ENCODE results near the gene NFKBIB.
A peak's percentile ranks its signal among the peaks of the same experiment; 100 is the strongest.
"Not testable (repeated sequence)": the region's sequence is repeated elsewhere in the genome, so short reads cannot be mapped to it uniquely, and the experiment has no call there.

Gene NFKBIB

GRCh38 chr19:38877781-38878574, 21.8 kb upstream of the NFKBIB start, which contains the start of gene RINL:
TSS of gene RINL (minus strand) at chr19:38878275. CDS start at chr19:38876742, 1,533 bp downstream.
- peak; percentile 28 for DNase-seq

- DNase-seq, result no peak
These were observed 21.0 kb upstream of the NFKBIB start for GRCh38 chr19:38878575-38879399.

- DNase-seq, result no peak
These were observed 20.4 kb upstream of the NFKBIB start for GRCh38 chr19:38879400-38879751.

GRCh38 chr19:38880076-38880881, 19.5 kb upstream of the NFKBIB start:
- DNase-seq, result no peak

GRCh38 chr19:38880882-38881609, 18.7 kb upstream of the NFKBIB start:
- no peak for DNase-seq

GRCh38 chr19:38883286-38883685, 16.5 kb upstream of the NFKBIB start:
- no peak for DNase-seq

GRCh38 chr19:38884691-38885090, 15.1 kb upstream of the NFKBIB start:
- DNase-seq, result not testable (repeated sequence)

- DNase-seq, result no peak
These were observed 10.9 kb upstream of the NFKBIB start for GRCh38 chr19:38888876-38889275.

GRCh38 chr19:38889803-38890202, 10.0 kb upstream of the NFKBIB start:
- DNase-seq, result no peak

- DNase-seq, result no peak
These were observed 9.1 kb upstream of the NFKBIB start for GRCh38 chr19:38890686-38891085.

GRCh38 chr19:38891771-38892170, 8.0 kb upstream of the NFKBIB start:
- DNase-seq, result no peak

- no peak for DNase-seq
These were observed 6.9 kb upstream of the NFKBIB start for GRCh38 chr19:38892841-38893240.

- DNase-seq, result no peak
These were observed 6.4 kb upstream of the NFKBIB start for GRCh38 chr19:38893341-38893771.

GRCh38 chr19:38894968-38895367, 4.8 kb upstream of the NFKBIB start:
- no peak for DNase-seq

GRCh38 chr19:38898788-38899446, 852 bp upstream of the NFKBIB start:
- peak; percentile 25 for DNase-seq

- peak; percentile 69 for DNase-seq
These were observed 447 bp downstream of the NFKBIB start for GRCh38 chr19:38900202-38900629.

GRCh38 chr19:38900743-38901190, 998 bp downstream of the NFKBIB start:
- peak; percentile 15 for DNase-seq

- DNase-seq, result no peak
These were observed 1.9 kb downstream of the NFKBIB start for GRCh38 chr19:38901683-38902082.

GRCh38 chr19:38904581-38905539, 5.1 kb downstream of the NFKBIB start:
- DNase-seq, result peak; percentile 10

- DNase-seq, result no peak
These were observed 5.9 kb downstream of the NFKBIB start for GRCh38 chr19:38905620-38906019.

Measured in suppressor macrophage treated with lipopolysaccharide for 4 hours (primary cell).